Measurements from ENCODE around the gene IL11. TPM values are rescaled to one million over a fixed set of nuclear protein-coding genes. Genes with fewer than 3 reads are reported as not detected.

IL11 gene
- total RNA-seq, 3 donors from 2014 or later, result 0.18 to 0.46 (median 0.35) TPM

DNA sequence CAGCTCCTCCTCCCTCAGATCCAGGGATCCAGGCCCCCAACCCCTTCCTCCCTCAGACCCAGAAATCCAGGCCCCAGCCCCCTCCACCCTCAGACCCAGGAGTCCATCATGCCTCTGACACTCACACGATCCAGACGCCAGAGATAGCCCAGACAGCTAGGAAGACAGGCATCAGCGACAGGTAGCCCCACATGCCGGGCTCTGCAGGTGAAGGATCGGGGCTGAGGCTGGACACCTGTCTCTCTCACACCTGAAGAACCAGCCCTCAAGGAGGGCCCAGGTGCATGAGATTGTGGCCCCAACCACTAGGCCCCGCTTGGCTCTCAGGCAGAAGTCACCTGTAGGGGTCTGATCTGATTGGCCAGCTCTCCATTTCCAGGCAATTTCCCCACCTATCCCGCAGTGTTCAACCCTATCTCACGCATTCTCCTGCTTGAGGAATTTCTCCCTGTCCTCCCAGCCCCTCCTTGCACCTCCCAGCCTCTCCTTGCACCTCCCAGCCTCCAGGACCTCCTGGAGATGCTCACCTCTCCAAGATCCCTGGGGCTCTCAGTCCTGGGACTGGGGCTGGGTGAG lies 49.3 kb downstream of the IL11 start:
- H3K27me3 Mint-ChIP-seq (ENCODE audit: low read depth), result peaks cover 9% of the 10 kb centered on the region
- no peak overlapping the region for H3K4me3 Mint-ChIP-seq
- no peaks in the 10 kb centered on the region for H3K36me3 Mint-ChIP-seq (ENCODE audit: insufficient read depth)
- H3K4me1 Mint-ChIP-seq (ENCODE audit: low read depth), result no peaks in the 10 kb centered on the region
- DNase-seq (no peak), ATAC-seq (no peak)
- H3K9me3 Mint-ChIP-seq, result no peaks in the 10 kb centered on the region

GRCh38 chr19:55319785-55320184 lies 50.5 kb downstream of the IL11 start:
- DNase-seq (no peak), ATAC-seq (no peak)
- H3K27me3 Mint-ChIP-seq (ENCODE audit: low read depth), result peaks cover 9% of the 10 kb centered on the region
- H3K36me3 Mint-ChIP-seq (ENCODE audit: insufficient read depth), result no peaks in the 10 kb centered on the region
- no peaks in the 10 kb centered on the region for H3K9me3 Mint-ChIP-seq
- H3K4me3 Mint-ChIP-seq, result no peak overlapping the region
- H3K4me1 Mint-ChIP-seq (ENCODE audit: low read depth), result no peaks in the 10 kb centered on the region

- no peaks in the 10 kb centered on the region for H3K36me3 Mint-ChIP-seq (ENCODE audit: insufficient read depth)
- no peaks in the 10 kb centered on the region for H3K4me1 Mint-ChIP-seq (ENCODE audit: low read depth)
- H3K27me3 Mint-ChIP-seq (ENCODE audit: low read depth), result peaks cover 4% of the 10 kb centered on the region
- ATAC-seq, result no peak
- H3K4me3 Mint-ChIP-seq, result no peak overlapping the region
- DNase-seq, result no peak
- H3K9me3 Mint-ChIP-seq, result no peaks in the 10 kb centered on the region
These were observed 53.6 kb downstream of the IL11 start for GRCh38 chr19:55316646-55317045.

DNA sequence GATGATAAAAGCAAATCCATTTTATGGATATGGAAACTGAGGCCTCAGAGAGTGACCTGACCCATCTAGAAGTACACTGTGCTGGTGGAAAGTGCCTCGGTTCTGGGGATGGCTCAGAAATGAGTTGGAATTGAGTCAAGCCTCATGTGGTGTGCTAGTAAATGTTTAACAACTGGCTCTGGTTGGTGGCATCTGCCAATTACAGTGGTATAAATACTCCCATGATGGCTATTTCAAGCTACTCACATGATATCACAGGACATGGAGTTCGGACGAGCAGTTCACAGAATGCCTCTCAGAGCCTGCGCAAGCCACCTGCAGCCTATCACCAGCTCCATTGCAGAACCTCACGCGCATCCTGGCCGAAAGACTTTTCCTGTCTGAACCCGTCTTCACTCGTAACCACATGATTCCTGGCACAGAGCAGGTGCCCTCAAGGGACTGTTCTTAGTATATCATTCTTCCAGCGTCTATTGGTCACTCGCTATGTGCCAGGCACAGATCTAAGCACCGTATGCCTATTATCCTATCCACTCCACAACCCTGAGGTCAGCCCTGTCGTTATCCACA lies 54.2 kb downstream of the IL11 start:
- ATAC-seq, result no peak
- H3K27me3 Mint-ChIP-seq (ENCODE audit: low read depth), result no peaks in the 10 kb centered on the region
- no peaks in the 10 kb centered on the region for H3K36me3 Mint-ChIP-seq (ENCODE audit: insufficient read depth)

DNA sequence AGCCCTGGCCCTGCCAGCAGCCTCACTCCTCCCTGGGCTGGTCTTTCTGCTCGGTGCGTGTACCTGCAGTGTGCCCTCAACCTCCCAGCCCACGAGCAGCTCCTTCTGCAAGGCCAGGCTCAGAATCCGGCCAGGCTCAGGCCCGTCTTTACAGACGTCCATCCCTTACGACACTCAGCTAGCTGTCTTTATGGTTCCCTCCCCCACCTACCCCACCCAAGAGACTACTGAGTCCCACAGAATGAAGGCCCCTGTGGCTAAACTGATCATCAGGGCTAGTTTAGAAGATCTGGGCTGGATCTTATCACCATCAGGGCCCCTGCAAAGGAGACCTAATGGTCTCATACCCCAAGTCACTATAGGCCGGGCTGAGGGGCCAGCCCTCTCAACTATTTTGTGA lies 55.9 kb downstream of the IL11 start:
- DNase-seq, result no peak

More for the DNA sequence above, 54.2 kb downstream of the IL11 start:
- no peaks in the 10 kb centered on the region for H3K9me3 Mint-ChIP-seq
- H3K4me1 Mint-ChIP-seq (ENCODE audit: low read depth), result no peaks in the 10 kb centered on the region
- DNase-seq, result no peak
- H3K4me3 Mint-ChIP-seq, result no peak overlapping the region

More for the DNA sequence above, 55.9 kb downstream of the IL11 start:
- ATAC-seq, result no peak
- Mint-ChIP-seq H3K27me3 (ENCODE audit: low read depth) (no peaks in the 10 kb centered on the region), H3K4me1 (ENCODE audit: low read depth) (no peaks in the 10 kb centered on the region), H3K4me3 (no peak overlapping the region), H3K9me3 (no peaks in the 10 kb centered on the region), H3K36me3 (ENCODE audit: insufficient read depth) (no peaks in the 10 kb centered on the region)

Other genes starting within 250 kb of the IL11 start
- not detected for gene TNNT1, start 221.3 kb downstream of the IL11 start, total RNA-seq
- gene TNNI3, start 212.7 kb downstream of the IL11 start, total RNA-seq, result not detected
- gene DNAAF3, start 203.8 kb downstream of the IL11 start, total RNA-seq, result under 1 TPM in 2 of 3 donors, not detected in 1; 0.25 to 0.45 TPM
- gene SYT5, start 190.2 kb downstream of the IL11 start, total RNA-seq, result not detected
- under 1 TPM; 0.11 to 0.38 (median 0.11) TPM for gene PTPRH, start 161.0 kb downstream of the IL11 start, total RNA-seq
- gene TMEM86B, start 141.7 kb downstream of the IL11 start, total RNA-seq, result 1 to 10 TPM; 5.8 to 6.9 (median 6.2) TPM
- gene PPP6R1, start 111.4 kb downstream of the IL11 start, total RNA-seq, result 100 to 1,000 TPM; 256 to 326 (median 285) TPM
- 100 to 1,000 TPM; 113 to 139 (median 121) TPM for gene HSPBP1, start 90.4 kb downstream of the IL11 start, total RNA-seq
- 1 to 10 TPM; 4.0 to 6.5 (median 5.0) TPM for gene BRSK1, start 86.5 kb downstream of the IL11 start, total RNA-seq
- not detected for gene TMEM150B, start 45.1 kb downstream of the IL11 start, total RNA-seq
- 1 to 10 TPM; 8.1 to 9.2 (median 8.6) TPM for gene KMT5C, start 30.6 kb downstream of the IL11 start, total RNA-seq
- not detected for gene COX6B2, start 15.7 kb downstream of the IL11 start, total RNA-seq
- not detected for gene GARIN5B, start 7.2 kb downstream of the IL11 start, total RNA-seq
- not detected for gene TMEM190, start 6.4 kb upstream of the IL11 start, total RNA-seq
- 1 to 10 TPM; 6.1 to 8.8 (median 8.4) TPM for gene TMEM238, start 13.8 kb upstream of the IL11 start, total RNA-seq
- 1,000 to 10,000 TPM; 3,242 to 3,402 (median 3,363) TPM for gene RPL28, start 15.5 kb upstream of the IL11 start, total RNA-seq
- 100 to 1,000 TPM; 226 to 281 (median 237) TPM for gene UBE2S, start 37.3 kb upstream of the IL11 start, total RNA-seq
- not detected for gene SHISA7, start 72.8 kb upstream of the IL11 start, total RNA-seq
- gene ISOC2, start 91.2 kb upstream of the IL11 start, total RNA-seq, result 10 to 100 TPM; 63.2 to 65.1 (median 64.5) TPM
- not detected for gene C19orf85, start 94.3 kb upstream of the IL11 start, total RNA-seq
- 10 to 100 TPM; 11.0 to 12.6 (median 12.1) TPM for gene ZNF628, start 106.2 kb upstream of the IL11 start, total RNA-seq
- 10 to 100 TPM; 16.0 to 23.4 (median 17.6) TPM for gene NAT14, start 114.7 kb upstream of the IL11 start, total RNA-seq
- under 1 TPM; 0.29 to 0.66 (median 0.38) TPM for gene SSC5D, start 118.0 kb upstream of the IL11 start, total RNA-seq
- not detected for gene SBK2, start 166.7 kb upstream of the IL11 start, total RNA-seq
- gene SBK3, start 175.1 kb upstream of the IL11 start, total RNA-seq, result not detected
- gene ZNF579, start 210.4 kb upstream of the IL11 start, total RNA-seq, result 10 to 100 TPM; 10.1 to 12.2 (median 11.0) TPM
- 10 to 100 TPM; 31.4 to 35.5 (median 34.4) TPM for gene FIZ1, start 229.1 kb upstream of the IL11 start, total RNA-seq
- 10 to 100 TPM; 12.5 to 12.6 (median 12.6) TPM for gene ZNF524, start 229.8 kb upstream of the IL11 start, total RNA-seq
- 10 to 100 TPM; 14.5 to 15.9 (median 15.4) TPM for gene ZNF865, start 235.2 kb upstream of the IL11 start, total RNA-seq